VCaP (cell line): ENCODE data around the gene HOXC5.

Experiments used
- H3K27ac ChIP-seq: fragments of 450-650 bp; 2 replicates; pipeline ENCODE4 v1.5.1; 2017
- CTCF ChIP-seq: fragments of 450-650 bp; conservative IDR thresholded peaks from 2 replicates; pipeline ENCODE4 v1.5.1; 2017; ENCODE audit warnings: mild to moderate bottlenecking, moderate library complexity

Gene HOXC5

GRCh38 chr12:54032627-54033100 lies at the start of gene HOXC5:
Gene HOXC5 (plus strand): TSS chr12:54033050. CDS start chr12:54033123, 73 bp downstream.
- TF ChIP-seq CTCF, result peak; percentile 98
- H3K27ac ChIP-seq, result peak within 1 kb of the TSS; percentile 97

- no peak overlapping the region for H3K27ac ChIP-seq
- TF ChIP-seq CTCF, result no peak
Measured at GRCh38 chr12:53983568-53983949, 49.3 kb upstream of the HOXC5 start.

DNA sequence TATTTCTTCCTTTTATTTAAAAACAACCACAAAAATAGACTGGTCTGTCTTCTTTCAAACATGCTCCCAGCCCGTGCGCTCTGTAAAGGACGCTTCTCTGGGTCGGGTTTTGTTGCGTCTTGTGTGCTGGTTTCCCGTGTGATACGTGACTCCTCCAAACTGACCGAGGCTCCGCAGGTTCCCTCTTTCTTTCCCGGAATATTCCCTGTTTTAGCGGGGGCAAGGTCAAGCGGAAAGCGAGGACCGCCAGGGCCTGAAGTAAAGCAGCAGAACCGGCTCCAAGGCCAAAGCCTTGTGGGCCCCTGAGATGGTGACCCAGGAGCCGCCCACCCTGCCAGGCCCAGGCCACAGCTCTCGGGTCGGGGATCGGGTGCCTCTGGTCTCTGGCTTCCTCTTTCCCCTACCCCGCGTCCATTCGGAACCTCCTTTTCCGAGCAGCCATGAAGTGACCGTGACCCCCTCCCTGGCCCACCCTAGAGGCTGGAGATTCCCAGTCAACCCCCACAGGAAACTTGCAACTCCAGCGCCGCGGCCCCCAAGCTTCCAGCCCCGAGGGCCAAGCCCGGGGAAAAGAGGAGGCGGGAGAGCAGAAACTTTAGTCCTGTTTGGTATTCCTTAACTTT lies 48.8 kb upstream of the HOXC5 start:
- no peak overlapping the region for H3K27ac ChIP-seq
- no peak for TF ChIP-seq CTCF

GRCh38 chr12:53984901-53985691 lies 47.8 kb upstream of the HOXC5 start, which contains the start of gene HOXC10:
Gene HOXC10 (plus strand): TSS chr12:53985146. CDS start chr12:53985260, 114 bp downstream.
- H3K27ac ChIP-seq, result no peak within 1 kb of the TSS
- TF ChIP-seq CTCF, result peak; percentile 32; the same call in 1 of the 2 replicates

DNA sequence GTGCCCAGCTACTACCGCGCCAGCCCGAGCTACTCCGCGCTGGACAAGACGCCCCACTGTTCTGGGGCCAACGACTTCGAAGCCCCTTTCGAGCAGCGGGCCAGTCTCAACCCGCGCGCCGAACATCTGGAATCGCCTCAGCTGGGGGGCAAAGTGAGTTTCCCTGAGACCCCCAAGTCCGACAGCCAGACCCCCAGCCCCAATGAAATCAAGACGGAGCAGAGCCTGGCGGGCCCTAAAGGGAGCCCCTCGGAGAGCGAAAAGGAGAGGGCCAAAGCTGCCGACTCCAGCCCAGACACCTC lies 47.2 kb upstream of the HOXC5 start:
- TF ChIP-seq CTCF, result no peak
- no peak overlapping the region for H3K27ac ChIP-seq

- TF ChIP-seq CTCF, result no peak
- H3K27ac ChIP-seq, result no peak overlapping the region
Measured at GRCh38 chr12:53985994-53986685, 46.7 kb upstream of the HOXC5 start.

DNA sequence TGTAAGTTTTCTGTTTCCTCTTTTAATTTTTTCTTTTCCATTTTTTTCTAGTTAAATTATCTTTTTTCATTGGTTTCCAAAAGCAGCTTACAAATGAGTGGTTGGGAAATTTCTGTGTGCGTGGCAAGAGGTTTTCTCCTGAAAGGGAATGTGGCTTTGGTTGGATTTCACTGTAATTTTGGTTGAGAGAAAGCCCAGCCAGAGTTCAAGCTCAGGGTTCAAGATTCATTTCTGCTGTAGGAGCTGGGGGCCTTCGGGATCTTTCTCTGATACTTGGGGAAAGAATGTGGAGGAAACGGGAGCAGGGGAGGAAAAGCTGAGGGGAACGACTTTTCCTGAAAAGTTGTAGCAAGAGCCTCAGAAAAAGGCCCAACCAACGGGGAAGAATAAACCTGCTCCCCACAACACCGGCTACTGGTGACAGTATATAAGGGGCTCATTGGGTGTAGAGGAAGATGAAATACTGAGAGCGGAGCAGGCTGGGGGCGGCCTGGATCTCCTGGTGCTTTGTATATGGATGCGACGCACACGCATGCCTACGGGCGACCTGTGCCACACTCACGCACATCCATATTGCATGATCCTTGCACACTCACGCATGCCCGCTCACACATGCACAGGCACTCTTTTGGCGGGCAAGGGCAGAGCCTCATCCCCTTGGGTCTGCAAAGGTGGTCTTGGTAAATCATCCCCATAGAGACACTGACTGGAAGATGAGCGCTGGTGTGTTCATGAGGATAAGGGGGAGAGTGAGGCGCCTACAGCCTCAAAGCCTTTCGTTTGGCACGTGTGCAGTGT lies 46.0 kb upstream of the HOXC5 start:
- H3K27ac ChIP-seq, result no peak overlapping the region
- TF ChIP-seq CTCF, result no peak
